HL-60/S4 treated with phorbol 12-myristate 13-acetate at 8.2 ng/mL for 4 days and 3 days (cell line): ENCODE data around the gene PLPPR4.
"Not testable (repeated sequence)": the region's sequence is repeated elsewhere in the genome, so short reads cannot be mapped to it uniquely, and the experiment has no call there.

ENCODE experiments used
- in situ Hi-C: fragments of 300-500 bp; cut with MboI; formaldehyde crosslinking; loops from 2 replicates; pipeline ENCODE4 v1.15.0; 2022; ENCODE audit warnings: low sequenced_read_pairs

Gene PLPPR4, protein sequence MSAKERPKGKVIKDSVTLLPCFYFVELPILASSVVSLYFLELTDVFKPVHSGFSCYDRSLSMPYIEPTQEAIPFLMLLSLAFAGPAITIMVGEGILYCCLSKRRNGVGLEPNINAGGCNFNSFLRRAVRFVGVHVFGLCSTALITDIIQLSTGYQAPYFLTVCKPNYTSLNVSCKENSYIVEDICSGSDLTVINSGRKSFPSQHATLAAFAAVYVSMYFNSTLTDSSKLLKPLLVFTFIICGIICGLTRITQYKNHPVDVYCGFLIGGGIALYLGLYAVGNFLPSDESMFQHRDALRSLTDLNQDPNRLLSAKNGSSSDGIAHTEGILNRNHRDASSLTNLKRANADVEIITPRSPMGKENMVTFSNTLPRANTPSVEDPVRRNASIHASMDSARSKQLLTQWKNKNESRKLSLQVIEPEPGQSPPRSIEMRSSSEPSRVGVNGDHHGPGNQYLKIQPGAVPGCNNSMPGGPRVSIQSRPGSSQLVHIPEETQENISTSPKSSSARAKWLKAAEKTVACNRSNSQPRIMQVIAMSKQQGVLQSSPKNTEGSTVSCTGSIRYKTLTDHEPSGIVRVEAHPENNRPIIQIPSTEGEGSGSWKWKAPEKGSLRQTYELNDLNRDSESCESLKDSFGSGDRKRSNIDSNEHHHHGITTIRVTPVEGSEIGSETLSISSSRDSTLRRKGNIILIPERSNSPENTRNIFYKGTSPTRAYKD

DNA sequence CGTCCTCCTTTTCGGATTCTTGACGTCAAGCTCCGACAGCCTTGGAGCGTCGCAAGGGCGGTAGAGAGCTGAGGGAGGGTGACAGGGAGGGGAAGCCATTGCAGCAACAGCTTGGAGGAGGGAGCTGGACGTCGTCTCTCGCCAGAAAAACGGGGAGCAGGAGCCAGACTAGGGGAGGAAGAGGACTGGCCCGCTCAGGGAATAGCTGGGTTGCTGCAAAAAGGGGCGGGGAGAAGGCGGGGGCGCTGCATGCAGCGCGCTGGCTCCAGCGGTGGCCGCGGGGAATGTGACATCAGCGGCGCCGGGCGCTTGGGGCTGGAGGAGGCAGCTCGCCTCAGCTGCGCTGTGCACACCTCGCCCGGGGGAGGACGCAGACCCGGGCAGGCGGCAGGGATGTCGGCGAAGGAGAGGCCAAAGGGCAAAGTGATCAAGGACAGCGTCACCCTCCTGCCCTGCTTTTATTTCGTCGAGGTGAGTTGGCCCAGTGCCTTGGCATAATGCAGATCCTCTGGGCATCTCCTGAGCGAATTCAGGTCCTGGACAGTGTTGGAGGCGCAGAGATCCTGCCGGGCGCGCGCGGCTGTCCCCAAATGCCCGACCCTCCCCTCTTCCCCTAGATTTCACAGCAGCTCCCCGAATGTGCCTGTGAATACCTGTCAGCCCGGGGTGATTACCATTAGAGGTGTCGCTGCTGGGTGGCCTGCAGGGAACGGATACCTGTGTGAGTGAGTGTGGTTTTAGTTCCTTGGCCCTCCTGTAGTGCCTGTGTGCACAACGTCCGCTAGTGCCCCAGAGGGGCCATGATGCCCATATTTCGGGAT lies at the start of gene PLPPR4:
TSS of gene PLPPR4 (plus strand) at position 292 of the 821 bp plus-strand sequence. CDS start at position 394, 102 bp downstream.
- in situ Hi-C loops, result no loop called here

DNA sequence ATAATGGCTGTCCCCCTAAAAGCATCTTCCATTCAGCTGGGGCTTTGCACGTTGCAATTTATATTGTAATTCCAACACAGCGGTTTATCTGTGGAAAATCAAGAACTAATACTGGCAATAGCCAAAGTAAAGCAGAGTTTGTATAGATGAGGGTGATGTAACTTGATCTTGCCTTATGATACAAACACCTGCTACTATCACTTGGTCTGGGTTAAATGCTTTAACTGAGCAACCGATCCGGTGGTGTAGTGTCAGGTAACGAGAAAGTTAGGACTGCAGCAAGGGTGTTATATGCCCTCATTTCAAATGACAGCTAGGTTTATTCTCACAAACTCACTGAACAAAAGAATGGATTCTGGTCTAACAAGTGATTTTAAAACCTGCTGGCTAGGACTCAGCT lies 47.3 kb upstream of the PLPPR4 start:
- in situ Hi-C loops, result no loop called here

DNA sequence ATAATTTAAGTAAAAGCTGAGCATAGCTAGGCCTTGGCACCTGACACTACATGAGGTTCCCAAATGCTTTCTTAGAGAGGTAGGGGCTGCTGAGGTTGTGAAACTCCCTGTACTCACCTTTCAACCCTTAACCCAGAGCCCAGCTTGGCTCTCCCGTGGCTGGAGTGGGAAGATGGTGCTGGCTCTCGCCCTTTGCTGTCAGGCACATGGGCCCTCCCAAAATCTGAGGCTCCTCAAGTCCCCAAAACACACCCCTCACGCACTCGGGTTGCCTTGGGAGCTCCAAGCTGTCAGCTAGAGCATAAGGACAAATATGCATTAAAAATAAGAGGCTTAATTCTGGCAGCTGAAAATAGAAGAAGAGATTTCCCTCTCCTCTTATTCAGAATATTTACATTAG lies 46.7 kb upstream of the PLPPR4 start:
- in situ Hi-C loops, result no loop called here

DNA sequence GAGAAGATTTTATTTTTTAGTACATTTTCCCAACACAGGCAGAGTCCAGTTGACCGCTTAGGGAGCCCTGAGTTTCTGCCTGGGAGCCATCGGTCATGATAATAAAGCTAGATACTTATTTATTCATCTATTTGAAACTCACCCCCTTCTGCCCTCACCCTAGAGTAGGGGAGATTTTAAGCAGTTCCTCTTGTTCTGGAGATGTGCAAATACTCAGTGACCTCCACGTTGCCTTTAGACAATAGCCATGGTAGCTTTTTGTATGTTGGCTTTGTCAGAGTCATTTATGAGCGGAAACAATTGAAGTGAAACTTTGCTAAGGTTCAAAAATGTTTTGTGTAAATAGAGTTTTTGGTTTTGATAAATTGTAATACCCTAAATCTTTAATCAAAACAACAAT lies 45.7 kb upstream of the PLPPR4 start:
- in situ Hi-C loops, result no loop called here

DNA sequence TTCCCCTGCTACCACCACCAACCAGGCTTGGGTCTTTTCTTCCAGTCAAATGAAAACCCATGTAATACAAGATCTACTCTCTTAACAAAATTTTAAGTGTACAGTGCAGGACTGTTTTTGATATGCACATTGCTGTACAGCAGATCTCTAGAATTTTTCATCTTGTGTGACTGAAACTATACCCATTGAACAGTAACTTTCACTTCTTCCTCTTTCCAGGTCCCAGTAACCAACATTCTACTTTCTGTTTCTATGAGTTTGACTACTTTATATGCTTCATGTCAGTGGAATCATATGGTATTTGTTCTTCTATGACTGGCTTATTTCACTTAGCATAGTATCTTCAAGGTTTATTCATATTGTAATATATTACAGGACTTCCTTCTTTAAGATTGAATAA lies 45.3 kb upstream of the PLPPR4 start:
- in situ Hi-C loops, result no loop called here

DNA sequence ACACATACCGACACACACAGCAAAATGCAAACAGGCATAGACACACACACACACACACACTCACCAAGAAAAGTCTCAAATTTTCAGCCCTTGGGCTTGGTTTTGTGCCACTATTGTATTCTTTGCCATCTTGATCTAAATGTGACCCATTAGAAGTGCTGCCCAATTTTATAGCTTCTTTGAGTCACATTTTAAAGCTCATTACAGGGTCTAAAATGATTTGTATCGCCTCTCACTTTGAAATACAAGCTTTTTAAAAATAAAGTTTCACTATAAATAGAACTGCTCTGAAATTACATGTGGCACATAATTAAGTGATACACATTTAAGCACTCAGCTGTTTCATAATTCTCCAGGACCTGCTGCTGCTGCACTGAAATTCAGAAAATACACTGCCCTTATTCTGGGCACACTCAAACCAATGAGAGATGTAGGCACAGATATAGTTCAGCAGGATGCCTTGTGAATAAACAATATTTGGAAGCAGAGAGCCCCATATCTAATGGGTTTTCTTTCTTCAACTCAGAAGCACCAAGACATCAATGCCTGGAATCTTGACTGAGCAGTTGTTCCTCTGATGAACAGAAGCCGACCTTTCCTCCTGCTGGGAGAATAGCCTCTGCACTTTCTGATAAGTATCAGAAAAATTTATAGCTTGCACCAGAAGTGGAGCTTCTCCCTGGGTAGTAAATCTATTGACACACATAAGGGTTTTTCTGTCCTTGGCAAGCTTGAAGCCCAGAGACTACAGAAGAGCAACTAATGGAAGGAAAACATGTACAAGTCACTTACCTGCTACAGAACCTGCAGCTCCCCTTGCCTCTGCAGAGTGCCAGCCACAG lies 37.0 kb upstream of the PLPPR4 start:
- in situ Hi-C loops, result no loop called here

DNA sequence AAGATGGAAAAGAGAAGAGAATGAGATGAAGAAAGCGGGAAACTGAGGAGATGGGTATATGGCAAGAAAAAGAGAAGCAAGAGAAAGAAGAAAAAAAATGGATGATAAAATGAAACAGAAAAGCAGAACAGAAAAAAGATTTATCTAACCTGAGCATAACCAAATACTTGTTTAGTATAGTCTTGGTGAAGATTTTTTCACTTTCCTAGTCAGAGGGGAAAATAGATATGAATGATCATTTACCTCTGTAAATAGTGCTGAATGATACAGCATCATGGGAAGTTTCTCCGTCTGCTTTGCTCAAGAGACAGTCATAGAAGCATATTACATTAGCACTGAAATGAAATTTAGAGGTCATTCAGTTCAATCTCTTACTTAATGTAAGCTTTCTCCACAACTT lies 36.1 kb upstream of the PLPPR4 start:
- in situ Hi-C loops, result no loop called here

DNA sequence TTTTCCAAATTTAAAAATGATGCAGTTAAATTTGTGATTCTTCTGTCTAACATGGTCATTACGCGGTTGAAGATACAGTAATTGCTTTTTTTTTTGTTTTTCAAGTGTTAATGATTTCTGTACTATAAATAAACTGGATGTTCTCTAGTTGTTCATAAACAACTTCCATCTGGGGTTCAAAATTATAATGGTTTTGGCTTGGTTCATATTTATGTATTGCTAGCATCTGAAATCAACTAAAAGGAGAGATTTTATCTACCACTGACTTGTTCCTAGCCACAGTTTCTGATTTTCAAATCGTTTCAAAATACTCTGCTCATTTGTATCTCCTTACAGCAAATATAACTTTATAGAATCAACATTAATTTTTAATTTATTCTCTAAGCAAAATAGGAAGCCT lies 35.2 kb upstream of the PLPPR4 start:
- in situ Hi-C loops, result no loop called here

DNA sequence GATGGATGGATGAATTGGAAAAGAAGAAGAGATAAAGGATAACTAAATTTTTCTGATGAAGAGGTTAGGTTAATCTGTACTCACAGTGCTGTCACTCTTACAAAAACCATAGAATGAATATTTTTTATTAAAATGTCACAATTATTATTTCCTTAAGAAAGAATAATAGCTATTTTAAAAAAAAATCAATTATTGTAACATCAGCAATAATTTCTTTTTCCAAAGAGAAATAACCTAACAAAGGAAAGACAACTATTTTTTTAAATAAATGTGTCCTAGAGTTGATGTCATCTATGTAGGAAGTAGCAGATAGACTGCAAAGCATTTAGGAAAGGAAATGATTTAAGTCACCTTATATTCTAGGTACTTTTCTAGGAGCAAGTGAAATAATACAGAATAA lies 33.6 kb upstream of the PLPPR4 start:
- in situ Hi-C loops, result no loop called here

DNA sequence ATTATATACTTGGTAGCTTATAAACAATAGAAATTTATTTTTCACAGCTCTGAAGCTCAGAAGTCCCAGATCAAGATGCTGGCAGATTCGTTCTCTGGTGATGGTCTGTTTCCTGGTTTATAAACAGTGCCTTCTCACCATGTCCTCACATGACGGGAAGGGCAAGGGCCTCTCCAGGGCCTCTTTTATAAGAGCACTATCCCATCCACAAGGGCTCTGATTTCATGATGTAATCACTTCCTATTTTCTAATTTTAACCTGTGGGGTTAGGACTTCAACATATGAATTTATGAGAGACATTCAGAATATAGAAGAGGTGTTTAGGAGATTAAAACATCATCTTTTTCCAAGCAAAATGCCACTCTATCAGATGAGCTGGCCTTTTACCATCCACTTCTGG lies 32.1 kb upstream of the PLPPR4 start:
- in situ Hi-C loops, result no loop called here

DNA sequence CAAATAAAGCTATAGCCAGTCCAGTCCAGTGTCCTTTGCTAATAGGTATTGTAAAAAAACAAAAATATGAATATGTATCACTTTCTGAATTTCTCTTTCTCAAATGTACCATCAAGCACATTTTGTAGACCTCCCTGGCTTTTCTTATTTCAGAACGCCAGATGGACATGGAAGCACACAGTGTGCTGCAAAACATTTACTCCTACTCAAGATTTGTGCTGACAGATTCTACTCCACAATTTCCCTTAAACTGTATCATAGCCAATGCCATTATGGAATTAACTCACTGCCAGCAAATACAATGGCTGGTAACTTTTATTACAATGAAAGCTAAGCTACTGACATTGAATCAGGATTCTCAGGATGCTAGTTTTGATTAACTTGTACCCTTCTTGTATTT lies 30.8 kb upstream of the PLPPR4 start:
- in situ Hi-C loops, result no loop called here

DNA sequence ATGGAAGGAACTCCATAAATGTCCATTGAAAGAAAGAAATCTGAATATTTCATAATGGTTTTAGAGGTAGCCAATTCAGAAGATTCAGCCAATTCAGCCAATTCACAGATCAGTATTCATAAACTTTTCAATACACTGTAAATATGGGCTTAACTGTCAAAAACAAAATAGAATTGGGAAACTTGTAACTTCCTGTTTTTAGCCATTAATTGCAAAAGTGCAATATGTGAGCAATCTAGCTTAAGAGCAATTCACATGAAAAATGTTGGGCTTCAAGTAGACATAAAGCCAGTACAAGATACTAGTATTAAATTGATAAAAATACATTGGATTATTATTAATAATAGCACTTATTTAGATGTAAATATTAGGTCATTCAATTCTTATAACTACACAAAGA lies 27.5 kb upstream of the PLPPR4 start:
- in situ Hi-C loops, result no loop called here

DNA sequence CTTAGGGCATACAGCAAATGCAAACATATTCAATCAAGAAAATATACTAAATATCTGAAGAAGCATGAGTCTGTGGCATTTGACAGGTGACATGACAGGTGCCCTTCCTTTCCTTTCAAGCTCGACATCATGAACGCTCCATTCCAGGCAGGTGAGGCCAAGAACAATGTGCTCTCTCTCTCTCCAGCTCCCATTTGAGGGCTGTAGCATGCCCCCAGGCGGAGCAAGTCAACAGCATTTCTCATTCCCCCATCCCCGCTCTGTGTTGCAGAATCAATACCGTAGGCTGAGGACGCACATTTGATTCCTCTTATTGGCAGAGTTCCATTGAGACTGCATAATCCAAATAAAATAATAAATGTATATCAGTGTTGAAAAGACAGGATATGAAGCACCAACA lies 24.6 kb upstream of the PLPPR4 start:
- in situ Hi-C loops, result no loop called here

DNA sequence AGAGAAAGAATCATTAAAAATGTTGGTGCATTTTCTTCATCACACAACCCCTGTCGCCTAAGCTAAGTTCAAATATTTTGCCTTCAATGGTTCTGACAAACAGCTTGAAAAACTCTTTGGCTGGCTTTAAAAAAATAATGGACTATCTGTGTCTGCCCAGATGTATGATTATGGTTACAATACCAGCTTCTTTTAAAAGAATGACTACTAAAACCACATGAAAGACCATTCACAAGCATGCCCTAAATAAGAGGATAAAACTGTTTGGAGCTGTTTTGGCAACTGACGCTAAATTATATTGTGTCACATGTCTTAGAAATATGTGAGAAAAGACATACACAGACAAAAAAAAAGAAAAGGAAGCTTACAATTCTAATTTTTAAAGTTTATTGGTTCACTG lies 23.7 kb upstream of the PLPPR4 start:
- in situ Hi-C loops, result no loop called here

DNA sequence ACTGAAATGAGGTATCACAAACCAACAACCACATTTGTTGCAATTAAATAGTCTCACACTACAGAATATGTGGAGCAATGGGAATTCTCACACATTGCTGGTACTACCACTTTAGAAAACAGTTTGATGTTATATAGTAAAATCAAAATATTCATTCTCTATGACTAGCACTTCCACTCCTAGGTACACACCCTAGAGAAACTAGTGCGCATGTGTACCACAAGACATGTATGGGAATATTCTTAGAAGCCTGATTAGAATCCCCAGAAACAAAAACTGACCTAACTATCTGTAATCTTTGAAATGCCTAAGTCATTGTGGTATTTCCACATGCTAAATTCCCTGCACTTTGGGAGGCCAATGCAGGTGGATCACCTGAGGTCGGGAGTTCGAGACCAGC lies 18.1 kb upstream of the PLPPR4 start:
- in situ Hi-C loops, result no loop called here

DNA sequence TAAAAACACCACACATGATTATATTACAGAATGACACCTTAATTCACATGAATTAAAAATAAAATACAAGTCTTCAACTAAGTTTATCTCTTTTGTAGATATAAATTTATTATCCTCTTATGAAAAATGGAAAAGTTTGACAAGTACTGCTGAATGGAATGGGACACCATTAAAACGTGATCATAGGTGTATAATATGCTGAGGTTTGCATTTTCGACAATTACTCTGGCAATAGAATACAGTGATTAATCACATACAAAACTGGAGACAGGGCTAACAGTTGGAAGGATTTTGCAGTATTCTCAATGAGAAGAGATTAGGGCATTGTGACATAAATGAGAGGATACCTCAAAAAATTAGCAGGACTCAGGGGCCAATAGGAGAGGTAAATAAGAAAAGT lies 17.1 kb upstream of the PLPPR4 start:
- in situ Hi-C loops, result no loop called here

DNA sequence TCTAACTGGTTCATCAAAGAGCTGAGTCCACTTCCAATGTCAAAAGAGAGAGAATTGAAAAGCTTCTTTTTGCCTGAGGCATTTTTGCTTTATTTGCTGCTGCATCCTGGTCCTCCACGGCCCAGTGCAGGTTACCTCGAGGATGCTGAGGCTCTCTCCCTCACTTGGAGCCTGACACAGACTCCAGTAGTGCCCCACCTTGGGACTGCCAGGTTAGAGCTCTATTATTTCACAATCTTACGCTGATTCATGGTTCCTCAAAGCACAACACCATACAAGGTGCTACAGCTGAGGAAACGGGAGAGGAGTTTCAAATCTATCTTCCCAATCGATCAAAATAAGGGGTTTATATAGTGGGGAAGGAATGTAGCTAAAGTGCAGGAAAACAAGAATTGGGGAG lies 13.6 kb upstream of the PLPPR4 start:
- in situ Hi-C loops, result no loop called here

DNA sequence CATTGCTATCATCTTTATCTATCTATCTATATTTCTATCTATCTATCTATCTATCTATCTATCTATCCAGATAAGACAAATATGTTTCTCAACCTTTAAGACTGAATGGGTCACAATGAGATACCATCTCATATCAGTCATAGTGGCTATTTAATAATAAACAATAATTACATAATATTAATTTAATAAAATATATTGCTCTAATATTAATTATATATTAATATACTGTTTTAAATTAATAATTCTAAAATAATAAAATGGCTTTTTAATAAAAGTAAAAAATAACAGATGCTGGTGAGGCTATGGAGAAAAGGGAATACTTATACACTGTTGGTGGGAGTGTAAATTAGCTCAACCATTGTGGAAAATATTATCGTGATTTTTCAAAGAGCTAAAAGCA lies 13.0 kb upstream of the PLPPR4 start:
- in situ Hi-C loops, result no loop called here

DNA sequence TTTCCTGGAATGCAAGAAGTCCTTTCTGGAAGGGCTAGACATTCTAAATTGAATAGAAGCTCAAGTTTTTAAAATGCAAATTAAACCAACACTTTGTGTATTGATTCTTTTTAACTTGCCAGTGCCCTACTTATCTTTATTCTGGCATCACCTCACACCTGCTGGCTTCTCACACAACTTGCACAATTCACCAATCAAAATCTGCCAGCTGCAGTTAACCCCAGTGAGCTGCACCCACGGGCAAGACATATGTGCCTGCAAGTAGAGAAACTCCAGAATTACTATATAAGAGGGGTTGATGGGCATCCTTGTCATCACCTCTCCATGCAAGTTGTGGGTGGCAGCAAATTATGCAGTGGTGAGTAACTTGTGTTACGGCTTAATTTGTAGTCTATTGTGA lies 11.7 kb upstream of the PLPPR4 start:
- in situ Hi-C loops, result no loop called here

DNA sequence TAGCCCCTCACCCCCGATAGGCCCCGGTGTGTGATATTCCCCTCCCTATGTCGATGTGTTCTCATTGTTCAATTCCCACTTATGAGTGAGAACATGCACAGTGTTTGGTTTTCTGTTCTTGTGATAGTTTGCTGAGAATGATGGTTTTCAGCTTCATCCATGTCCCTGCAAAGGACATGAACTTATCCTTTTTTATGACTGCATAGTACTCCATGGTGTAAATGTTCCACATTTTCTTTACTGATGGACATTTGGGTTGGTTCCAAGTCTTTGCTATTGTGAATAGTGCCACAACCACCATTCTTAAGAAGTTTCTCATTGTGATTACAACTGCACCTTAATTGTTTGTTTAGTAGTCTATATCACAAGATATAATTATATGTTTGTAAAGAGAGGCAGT lies 3.9 kb upstream of the PLPPR4 start:
- in situ Hi-C loops, result not testable (repeated sequence)

DNA sequence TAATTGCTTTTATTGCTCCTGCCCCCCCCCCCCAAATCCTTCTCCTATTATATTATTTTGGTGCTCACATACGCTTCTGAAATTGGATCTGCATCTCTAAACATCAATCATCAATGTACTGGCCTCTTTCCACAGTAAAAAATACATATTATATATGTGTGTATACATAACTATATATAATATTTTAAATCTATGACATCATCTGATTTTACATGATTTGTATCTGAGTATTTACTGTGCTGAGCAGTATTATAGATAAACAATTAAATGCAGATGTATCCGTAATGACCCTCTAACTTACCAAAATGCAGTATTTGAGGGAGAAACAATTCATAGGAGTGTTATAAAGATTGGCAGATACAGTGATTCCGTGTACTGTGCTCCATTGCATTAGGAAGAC lies 832 bp downstream of the PLPPR4 start:
- in situ Hi-C loops, result no loop called here
